ENCODE measurements around the gene ANKRD12. TPM values are rescaled to one million over a fixed set of nuclear protein-coding genes. Genes with fewer than 3 reads are reported as not detected.
A peak's percentile ranks its signal among the peaks of the same experiment; 100 is the strongest.

ANKRD12 gene
- total RNA-seq, 1 donor = 66.2 TPM

DNA sequence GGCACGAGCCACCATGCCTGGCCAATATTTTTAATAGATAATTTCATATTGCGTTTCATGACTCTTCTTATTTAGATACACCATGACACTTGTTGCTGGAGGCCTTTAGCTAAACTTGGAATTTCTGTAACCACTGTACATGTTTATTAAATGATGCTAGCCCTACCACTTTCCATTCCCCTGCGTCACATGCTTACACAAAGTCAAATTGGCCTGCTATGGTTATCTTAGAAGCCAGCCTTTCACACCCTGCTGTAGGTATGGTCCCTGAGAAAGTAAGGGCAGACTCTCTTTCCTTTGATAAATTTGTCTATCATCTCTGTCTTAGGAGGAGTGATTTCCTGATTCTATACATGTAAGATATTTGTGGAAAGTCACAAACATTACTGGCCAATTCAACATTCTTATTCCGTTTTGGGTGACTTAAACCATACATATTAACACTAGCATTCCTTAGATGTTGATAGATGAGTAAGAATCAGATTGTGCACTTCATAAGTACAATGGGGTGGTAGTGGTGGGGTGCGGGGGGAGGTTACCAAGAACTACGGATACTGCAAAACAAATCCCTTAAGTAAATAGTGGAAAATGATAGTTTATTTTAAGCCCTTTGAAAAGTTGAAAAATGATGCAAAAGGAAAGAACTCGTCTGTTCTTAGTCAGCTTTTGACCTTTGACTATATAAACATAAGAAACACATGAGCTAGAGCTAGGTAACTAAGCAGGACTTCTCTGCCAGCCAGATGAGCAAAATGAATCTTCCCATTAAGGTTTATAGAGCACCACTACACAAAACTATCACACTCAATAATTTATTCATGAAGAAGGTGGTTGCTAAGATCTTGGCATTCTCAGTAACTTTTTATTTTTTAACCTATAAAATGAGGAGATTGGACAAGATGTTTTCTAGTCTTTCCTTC, 42.0 kb upstream of the ANKRD12 start:
- peak; percentile 76 for DNase-seq (ENCODE audit: low read depth)
- TF ChIP-seq, protein P1, sequence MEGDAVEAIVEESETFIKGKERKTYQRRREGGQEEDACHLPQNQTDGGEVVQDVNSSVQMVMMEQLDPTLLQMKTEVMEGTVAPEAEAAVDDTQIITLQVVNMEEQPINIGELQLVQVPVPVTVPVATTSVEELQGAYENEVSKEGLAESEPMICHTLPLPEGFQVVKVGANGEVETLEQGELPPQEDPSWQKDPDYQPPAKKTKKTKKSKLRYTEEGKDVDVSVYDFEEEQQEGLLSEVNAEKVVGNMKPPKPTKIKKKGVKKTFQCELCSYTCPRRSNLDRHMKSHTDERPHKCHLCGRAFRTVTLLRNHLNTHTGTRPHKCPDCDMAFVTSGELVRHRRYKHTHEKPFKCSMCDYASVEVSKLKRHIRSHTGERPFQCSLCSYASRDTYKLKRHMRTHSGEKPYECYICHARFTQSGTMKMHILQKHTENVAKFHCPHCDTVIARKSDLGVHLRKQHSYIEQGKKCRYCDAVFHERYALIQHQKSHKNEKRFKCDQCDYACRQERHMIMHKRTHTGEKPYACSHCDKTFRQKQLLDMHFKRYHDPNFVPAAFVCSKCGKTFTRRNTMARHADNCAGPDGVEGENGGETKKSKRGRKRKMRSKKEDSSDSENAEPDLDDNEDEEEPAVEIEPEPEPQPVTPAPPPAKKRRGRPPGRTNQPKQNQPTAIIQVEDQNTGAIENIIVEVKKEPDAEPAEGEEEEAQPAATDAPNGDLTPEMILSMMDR (IDR thresholded peaks at IDR 0.05; ENCODE audit: insufficient read depth, low read length) = no peak
- H3K4me3 ChIP-seq (ENCODE audit: low read depth, low read length) = no peak overlapping the region

DNA sequence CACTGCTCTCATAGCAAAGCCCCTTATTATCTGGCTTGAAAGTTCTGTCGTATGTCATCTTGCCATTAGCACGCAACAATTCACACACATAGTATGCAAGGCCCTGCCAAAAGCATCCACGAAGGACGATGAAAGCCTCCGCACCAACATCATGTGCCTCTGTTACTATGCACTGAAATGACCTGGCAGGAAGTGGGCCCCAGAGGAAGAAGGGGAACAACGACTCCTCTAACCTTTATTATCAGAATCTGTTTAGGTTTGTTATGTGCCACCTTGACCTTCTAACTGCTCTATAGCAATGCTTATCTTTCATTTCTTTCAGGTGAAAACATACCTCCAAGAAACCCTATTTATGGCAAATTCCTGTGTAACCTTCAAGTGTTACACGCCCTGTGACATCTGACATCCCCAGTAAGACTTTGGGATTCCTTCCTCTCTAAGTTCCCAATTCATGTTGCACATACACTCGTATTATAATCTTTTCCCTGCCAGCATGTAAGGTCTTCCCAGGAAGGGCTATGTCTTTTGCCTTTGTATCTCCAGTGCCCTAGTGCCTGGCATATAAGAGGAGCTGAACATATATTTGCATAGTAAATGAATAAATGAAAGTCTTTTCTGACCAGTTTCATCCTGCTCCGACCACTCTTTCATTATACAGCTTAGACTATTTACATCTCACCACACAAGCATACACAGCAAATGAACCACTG, 41.1 kb upstream of the ANKRD12 start:
- DNase-seq (ENCODE audit: low read depth) = peak; percentile 61
- H3K4me3 ChIP-seq (ENCODE audit: low read depth, low read length) = no peak overlapping the region
- TF ChIP-seq, protein P1 (IDR thresholded peaks at IDR 0.05; ENCODE audit: insufficient read depth, low read length) = no peak

DNA sequence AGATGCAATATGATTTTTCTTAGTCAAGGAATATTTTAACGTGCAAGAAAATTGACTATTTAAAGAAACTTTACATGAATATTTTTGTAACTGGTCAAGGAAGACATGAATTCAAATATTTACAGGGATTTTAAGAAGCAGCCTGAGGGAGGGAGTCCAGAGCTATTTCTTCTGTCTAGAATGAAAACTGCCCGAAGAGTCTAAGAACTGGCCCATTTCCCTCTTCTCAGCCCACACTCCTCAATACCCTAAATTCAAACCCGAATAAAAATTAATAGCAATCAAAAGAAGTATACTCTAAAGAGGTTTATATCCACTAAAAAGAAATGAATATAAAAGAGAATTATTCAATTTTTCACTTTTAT, 40.6 kb upstream of the ANKRD12 start:
- TF ChIP-seq, protein P1 (IDR thresholded peaks at IDR 0.05; ENCODE audit: insufficient read depth, low read length) = no peak
- H3K4me3 ChIP-seq (ENCODE audit: low read depth, low read length) = no peak overlapping the region
- DNase-seq (ENCODE audit: low read depth) = no peak

DNA sequence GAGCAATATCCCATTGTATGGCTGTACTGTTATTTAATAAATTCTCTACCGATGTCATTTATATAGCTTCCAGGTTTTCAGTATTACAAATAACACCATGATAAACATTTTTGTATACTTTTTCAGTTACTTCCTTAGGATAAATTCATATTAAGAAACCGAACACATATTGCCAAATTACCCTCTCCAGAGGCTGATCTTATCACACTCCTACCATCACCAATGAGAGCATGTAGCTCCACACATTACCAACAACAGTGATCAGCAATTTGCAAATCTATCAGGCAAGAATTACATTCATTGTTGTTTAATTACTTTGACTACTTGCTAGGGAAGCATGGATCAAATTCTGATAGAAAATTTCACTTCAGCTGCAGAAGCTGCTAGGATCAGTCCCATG, 39.9 kb upstream of the ANKRD12 start:
- TF ChIP-seq, protein P1 (IDR thresholded peaks at IDR 0.05; ENCODE audit: insufficient read depth, low read length) = no peak
- DNase-seq (ENCODE audit: low read depth) = no peak
- no peak overlapping the region for H3K4me3 ChIP-seq (ENCODE audit: low read depth, low read length)

DNA sequence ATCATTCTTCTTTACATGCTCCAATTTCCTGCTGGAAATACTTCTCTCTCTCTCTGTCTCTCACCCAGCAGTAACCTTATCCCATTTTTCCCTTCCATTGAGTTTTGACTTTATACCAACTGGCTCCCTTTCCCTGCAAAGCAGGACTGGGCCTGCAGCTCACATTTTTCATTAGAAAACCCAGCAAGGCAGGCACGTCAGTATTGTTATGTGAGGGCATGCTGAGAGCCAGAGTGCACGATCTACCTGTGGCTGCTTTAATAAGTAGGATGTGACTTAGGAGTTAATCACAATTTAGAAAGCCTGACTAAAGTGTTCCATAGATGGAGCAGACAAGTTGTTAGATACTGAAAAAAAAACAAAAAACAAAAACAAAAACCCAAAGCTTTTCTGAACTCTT, 39.2 kb upstream of the ANKRD12 start:
- DNase-seq (ENCODE audit: low read depth) = no peak
- TF ChIP-seq, protein P1 (IDR thresholded peaks at IDR 0.05; ENCODE audit: insufficient read depth, low read length) = no peak
- H3K4me3 ChIP-seq (ENCODE audit: low read depth, low read length) = no peak overlapping the region

DNA sequence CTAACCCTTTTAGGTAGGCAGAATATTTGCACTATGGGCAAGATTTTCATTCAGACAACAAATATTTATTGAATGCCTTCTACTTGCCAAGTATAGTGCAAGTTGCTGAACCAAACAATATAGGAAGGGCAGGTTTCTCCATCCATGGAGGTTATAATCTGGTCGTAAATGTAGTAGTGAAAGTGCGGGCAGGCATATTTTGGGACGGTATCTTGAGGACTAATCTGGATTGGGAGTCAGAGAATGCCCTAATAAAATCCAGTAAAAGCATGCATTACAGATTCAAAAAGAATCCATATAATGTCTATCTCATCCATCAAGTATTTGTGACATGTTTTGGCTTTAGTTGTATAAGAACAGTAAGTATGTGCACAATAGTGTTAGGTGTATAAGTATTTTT, 35.8 kb upstream of the ANKRD12 start:
- H3K4me3 ChIP-seq (ENCODE audit: low read depth, low read length) = no peak overlapping the region
- TF ChIP-seq, protein P1 (IDR thresholded peaks at IDR 0.05; ENCODE audit: insufficient read depth, low read length) = no peak

More for the DNA sequence above, 35.8 kb upstream of the ANKRD12 start:
- no peak for DNase-seq (ENCODE audit: low read depth)

Data from fibroblast of the aortic adventitia (primary cell).